ENCODE results near the gene EFEMP2. TPM values are rescaled to one million over a fixed set of nuclear protein-coding genes. Genes with fewer than 3 reads are reported as not detected.

The EFEMP2 gene
- total and polyA plus RNA-seq, 2 donors (not counting 1 experiment from before 2014, with no cell fraction given), result 9.5 to 14.7 TPM

- Histone ChIP-seq H3K9me3 (ENCODE audit: control extremely low read depth in 1 of 3, control insufficient read depth in 2 of 3, insufficient read depth in 1 of 3, low read length in 2 of 3) (no peaks in the 10 kb centered on the region), H3K36me3 (replicated peaks in 1 of 2; ENCODE audit: control extremely low read depth in 1 of 2, control insufficient read depth in 1 of 2, extremely low read depth in 1 of 2, insufficient read depth in 2 of 2, low read length in 1 of 2) (no peaks in the 10 kb centered on the region), H3K4me3 (ENCODE audit: control extremely low read depth in 1 of 5, extremely low read depth in 1 of 5, insufficient read depth in 1 of 5, low read depth in 2 of 5, low read length in 4 of 5) (no peak overlapping the region), H3K4me2 (replicated peaks; ENCODE audit: low read depth, low read length, poor library complexity, severe bottlenecking) (no peak overlapping the region), H3K27me3 (replicated peaks in 1 of 4; ENCODE audit: control extremely low read depth in 1 of 4, control insufficient read depth in 3 of 4, insufficient read depth in 4 of 4, low read length in 3 of 4) (peaks cover 0 to 37% (median 10%) of the 10 kb centered on the region in 4 experiments), H3K4me1 (ENCODE audit: control insufficient read depth in 2 of 2, insufficient read depth in 2 of 2, low read length in 2 of 2) (no peaks in the 10 kb centered on the region), H4K20me1 (ENCODE audit: control insufficient read depth, insufficient read depth, low read length, poor library complexity, severe bottlenecking) (no peaks in the 10 kb centered on the region), H2AFZ (ENCODE audit: insufficient read depth, low read depth, low read length, poor library complexity, severe bottlenecking) (no peak overlapping the region), H3K79me2 (ENCODE audit: control insufficient read depth, insufficient read depth, low read length) (no peaks in the 10 kb centered on the region), H3K9ac (ENCODE audit: low read length) (no peak overlapping the region), H3K27ac (ENCODE audit: low read length in 2 of 2) (no peak overlapping the region)
- TF ChIP-seq CTCF (IDR thresholded peaks at IDR 0.05) (no peak), EZH2 (IDR thresholded peaks at IDR 0.05; ENCODE audit: borderline replicate concordance, insufficient read depth, low read depth, low read length, poor library complexity, severe bottlenecking) (no peak)
- no peaks in the 10 kb centered on the region for H3K9me3 Mint-ChIP-seq (ENCODE audit: insufficient read depth)
- WGBS (ENCODE audit: insufficient coverage), result 89% methylated on average over 4 of the region's 5 CpGs
- DNase-seq (no peak), ATAC-seq (ENCODE audit: low read depth) (no peak)
- peaks cover 4% of the 10 kb centered on the region for H3K4me1 Mint-ChIP-seq
- no peak overlapping the region for H3K27ac Mint-ChIP-seq
- ChIA-PET POLR2A (interaction anchor here (0.6 kb wide), 1 partner anchor 24 kb away, joined by 4 read pairs; no protein-coding TSS in a partner anchor), CTCF (interaction anchor here (1.2 to 1.7 kb wide), 2 partner anchors 18 to 54 kb away, joined by 3 to 6 read pairs; partner anchors contain the start of gene FIBP)
- peaks cover 39% of the 10 kb centered on the region for H3K27me3 Mint-ChIP-seq
- H3K4me3 Mint-ChIP-seq, result no peak overlapping the region
- intact Hi-C loops (cut with micrococcal nuclease), result no loop called here
Observed at GRCh38 chr11:65906602-65907001, 34.0 kb upstream of the EFEMP2 start.

GRCh38 chr11:65903715-65904114 lies 31.1 kb upstream of the EFEMP2 start:
- H3K9me3 Mint-ChIP-seq (ENCODE audit: insufficient read depth), result no peaks in the 10 kb centered on the region
- H3K4me3 ChIP-seq (ENCODE audit: control extremely low read depth in 1 of 5, extremely low read depth in 1 of 5, insufficient read depth in 1 of 5, low read depth in 2 of 5, low read length in 4 of 5), result no peak overlapping the region
- no peak overlapping the region for H2AFZ ChIP-seq (ENCODE audit: insufficient read depth, low read depth, low read length, poor library complexity, severe bottlenecking)
- DNase-seq, result no peak
- 98% methylated on average over 7 of the region's 8 CpGs for WGBS (ENCODE audit: insufficient coverage)
- no peaks in the 10 kb centered on the region for H3K79me2 ChIP-seq (ENCODE audit: control insufficient read depth, insufficient read depth, low read length)
- peaks cover 20% of the 10 kb centered on the region in 2 donors for H3K4me1 ChIP-seq (ENCODE audit: control insufficient read depth in 2 of 2, insufficient read depth in 2 of 2, low read length in 2 of 2)
- intact Hi-C loops (cut with micrococcal nuclease), result no loop called here
- POLR2A ChIA-PET, result interaction anchor here (0.6 kb wide), 1 partner anchor 16 kb away, joined by 3 read pairs; the partner anchor contains the start of gene FIBP
- no peaks in the 10 kb centered on the region for H4K20me1 ChIP-seq (ENCODE audit: control insufficient read depth, insufficient read depth, low read length, poor library complexity, severe bottlenecking)
- no peak overlapping the region for H3K4me3 Mint-ChIP-seq
- no peak overlapping the region for H3K27ac Mint-ChIP-seq
- peaks cover 29% of the 10 kb centered on the region for H3K27me3 Mint-ChIP-seq
- H3K36me3 ChIP-seq (replicated peaks in 1 of 2; ENCODE audit: control extremely low read depth in 1 of 2, control insufficient read depth in 1 of 2, extremely low read depth in 1 of 2, insufficient read depth in 2 of 2, low read length in 1 of 2), result no peaks in the 10 kb centered on the region
- H3K9ac ChIP-seq (ENCODE audit: low read length), result no peak overlapping the region
- peaks cover 0 to 39% (median 16%) of the 10 kb centered on the region in 4 experiments for H3K27me3 ChIP-seq (replicated peaks in 1 of 4; ENCODE audit: control extremely low read depth in 1 of 4, control insufficient read depth in 3 of 4, insufficient read depth in 4 of 4, low read length in 3 of 4)
- H3K4me2 ChIP-seq (replicated peaks; ENCODE audit: low read depth, low read length, poor library complexity, severe bottlenecking), result no peak overlapping the region
- H3K4me1 Mint-ChIP-seq, result peaks cover 10% of the 10 kb centered on the region
- ATAC-seq (ENCODE audit: low read depth), result no peak
- TF ChIP-seq EZH2 (IDR thresholded peaks at IDR 0.05; ENCODE audit: borderline replicate concordance, insufficient read depth, low read depth, low read length, poor library complexity, severe bottlenecking) (no peak), CTCF (IDR thresholded peaks at IDR 0.05) (no peak)
- H3K27ac ChIP-seq (ENCODE audit: low read length in 2 of 2), result no peak overlapping the region
- CTCF ChIA-PET, result no interaction called here
- peaks cover 0 to 10% (median 0%) of the 10 kb centered on the region in 3 donors for H3K9me3 ChIP-seq (ENCODE audit: control extremely low read depth in 1 of 3, control insufficient read depth in 2 of 3, insufficient read depth in 1 of 3, low read length in 2 of 3)

Measured in B cell (primary cell).